ENCODE measurements around the gene SIRT6. TPM values are rescaled to one million over a fixed set of nuclear protein-coding genes. Genes with fewer than 3 reads are reported as not detected.
"Not testable (repeated sequence)": the region's sequence is repeated elsewhere in the genome, so short reads cannot be mapped to it uniquely, and the experiment has no call there.

The SIRT6 gene
- total RNA-seq, 1 experiment from 2014 or later = 22.9 TPM

- H3K36me3 Mint-ChIP-seq (ENCODE audit: insufficient read depth, unreplicated experiment) = no peaks in the 10 kb centered on the region
- no TSS peak for BruUV-seq (replicated peaks)
- no peaks in the 10 kb centered on the region for H3K27me3 Mint-ChIP-seq (ENCODE audit: unreplicated experiment)
- no peaks in the 10 kb centered on the region for H3K4me1 Mint-ChIP-seq (ENCODE audit: low read depth, unreplicated experiment)
- DNase-seq = no peak
- H3K4me3 Mint-ChIP-seq (ENCODE audit: low read depth, unreplicated experiment) = no peak overlapping the region
- H3K27ac Mint-ChIP-seq (ENCODE audit: unreplicated experiment) = no peak overlapping the region
- intact Hi-C loops (cut with micrococcal nuclease; ENCODE audit: unreplicated experiment) = no loop called here
- no peaks in the 10 kb centered on the region for H3K9me3 Mint-ChIP-seq (ENCODE audit: low read depth, unreplicated experiment)
- CTCF ChIA-PET = no interaction called here
- TF ChIP-seq, protein P1, sequence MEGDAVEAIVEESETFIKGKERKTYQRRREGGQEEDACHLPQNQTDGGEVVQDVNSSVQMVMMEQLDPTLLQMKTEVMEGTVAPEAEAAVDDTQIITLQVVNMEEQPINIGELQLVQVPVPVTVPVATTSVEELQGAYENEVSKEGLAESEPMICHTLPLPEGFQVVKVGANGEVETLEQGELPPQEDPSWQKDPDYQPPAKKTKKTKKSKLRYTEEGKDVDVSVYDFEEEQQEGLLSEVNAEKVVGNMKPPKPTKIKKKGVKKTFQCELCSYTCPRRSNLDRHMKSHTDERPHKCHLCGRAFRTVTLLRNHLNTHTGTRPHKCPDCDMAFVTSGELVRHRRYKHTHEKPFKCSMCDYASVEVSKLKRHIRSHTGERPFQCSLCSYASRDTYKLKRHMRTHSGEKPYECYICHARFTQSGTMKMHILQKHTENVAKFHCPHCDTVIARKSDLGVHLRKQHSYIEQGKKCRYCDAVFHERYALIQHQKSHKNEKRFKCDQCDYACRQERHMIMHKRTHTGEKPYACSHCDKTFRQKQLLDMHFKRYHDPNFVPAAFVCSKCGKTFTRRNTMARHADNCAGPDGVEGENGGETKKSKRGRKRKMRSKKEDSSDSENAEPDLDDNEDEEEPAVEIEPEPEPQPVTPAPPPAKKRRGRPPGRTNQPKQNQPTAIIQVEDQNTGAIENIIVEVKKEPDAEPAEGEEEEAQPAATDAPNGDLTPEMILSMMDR (IDR thresholded peaks at IDR 0.05; ENCODE audit: unreplicated experiment) = no peak
These were observed 37.8 kb upstream of the SIRT6 start for GRCh38 chr19:4220188-4220587.

- H3K9me3 Mint-ChIP-seq (ENCODE audit: low read depth, unreplicated experiment); H3K27me3 Mint-ChIP-seq (ENCODE audit: unreplicated experiment); H3K36me3 Mint-ChIP-seq (ENCODE audit: insufficient read depth, unreplicated experiment); intact Hi-C loops (cut with micrococcal nuclease; ENCODE audit: unreplicated experiment); H3K4me3 Mint-ChIP-seq (ENCODE audit: low read depth, unreplicated experiment); BruUV-seq (replicated peaks); DNase-seq; H3K27ac Mint-ChIP-seq (ENCODE audit: unreplicated experiment); H3K4me1 Mint-ChIP-seq (ENCODE audit: low read depth, unreplicated experiment): not testable (repeated sequence)
- CTCF ChIA-PET = interaction anchor here (0.6 kb wide), 2 partner anchors 10 to 15 kb away, joined by 4 to 5 read pairs; no protein-coding TSS in a partner anchor
These were observed 36.2 kb upstream of the SIRT6 start for GRCh38 chr19:4218523-4218922.

- DNase-seq = no peak
- TF ChIP-seq, protein P1 (IDR thresholded peaks at IDR 0.05; ENCODE audit: unreplicated experiment) = no peak
- H3K27me3 Mint-ChIP-seq (ENCODE audit: unreplicated experiment) = peaks cover 13% of the 10 kb centered on the region
- BruUV-seq (replicated peaks) = no TSS peak
- CTCF ChIA-PET = no interaction called here
- no peaks in the 10 kb centered on the region for H3K36me3 Mint-ChIP-seq (ENCODE audit: insufficient read depth, unreplicated experiment)
- no peaks in the 10 kb centered on the region for H3K4me1 Mint-ChIP-seq (ENCODE audit: low read depth, unreplicated experiment)
- intact Hi-C loops (cut with micrococcal nuclease; ENCODE audit: unreplicated experiment) = no loop called here
- H3K9me3 Mint-ChIP-seq (ENCODE audit: low read depth, unreplicated experiment) = no peaks in the 10 kb centered on the region
- no peak overlapping the region for H3K27ac Mint-ChIP-seq (ENCODE audit: unreplicated experiment)
- H3K4me3 Mint-ChIP-seq (ENCODE audit: low read depth, unreplicated experiment) = no peak overlapping the region
These were observed 35.3 kb upstream of the SIRT6 start for GRCh38 chr19:4217429-4218264.

- Mint-ChIP-seq H3K36me3 (ENCODE audit: insufficient read depth, unreplicated experiment) (no peaks in the 10 kb centered on the region), H3K4me1 (ENCODE audit: low read depth, unreplicated experiment) (no peaks in the 10 kb centered on the region), H3K27ac (ENCODE audit: unreplicated experiment) (no peak overlapping the region), H3K9me3 (ENCODE audit: low read depth, unreplicated experiment) (no peaks in the 10 kb centered on the region), H3K27me3 (ENCODE audit: unreplicated experiment) (peaks cover 21% of the 10 kb centered on the region), H3K4me3 (ENCODE audit: low read depth, unreplicated experiment) (no peak overlapping the region)
- intact Hi-C loops (cut with micrococcal nuclease; ENCODE audit: unreplicated experiment) = no loop called here
- CTCF ChIA-PET = no interaction called here
- DNase-seq = no peak
- TF ChIP-seq, protein P1 (IDR thresholded peaks at IDR 0.05; ENCODE audit: unreplicated experiment) = no peak
- BruUV-seq (replicated peaks) = no TSS peak
These were observed 34.5 kb upstream of the SIRT6 start for GRCh38 chr19:4216846-4217245.

GRCh38 chr19:4215807-4216206 is 33.4 kb upstream of the SIRT6 start:
- H3K27ac Mint-ChIP-seq (ENCODE audit: unreplicated experiment) = no peak overlapping the region
- H3K27me3 Mint-ChIP-seq (ENCODE audit: unreplicated experiment) = peaks cover 22% of the 10 kb centered on the region
- no peak for DNase-seq
- intact Hi-C loops (cut with micrococcal nuclease; ENCODE audit: unreplicated experiment) = no loop called here
- H3K4me1 Mint-ChIP-seq (ENCODE audit: low read depth, unreplicated experiment) = no peaks in the 10 kb centered on the region
- no TSS peak for BruUV-seq (replicated peaks)
- TF ChIP-seq, protein P1 (IDR thresholded peaks at IDR 0.05; ENCODE audit: unreplicated experiment) = no peak
- CTCF ChIA-PET = no interaction called here
- no peak overlapping the region for H3K4me3 Mint-ChIP-seq (ENCODE audit: low read depth, unreplicated experiment)
- no peaks in the 10 kb centered on the region for H3K9me3 Mint-ChIP-seq (ENCODE audit: low read depth, unreplicated experiment)
- H3K36me3 Mint-ChIP-seq (ENCODE audit: insufficient read depth, unreplicated experiment) = no peaks in the 10 kb centered on the region

Measured in Calu3 (cell line).